Measurements from ENCODE around the gene RNPS1.

Gene RNPS1

DNA sequence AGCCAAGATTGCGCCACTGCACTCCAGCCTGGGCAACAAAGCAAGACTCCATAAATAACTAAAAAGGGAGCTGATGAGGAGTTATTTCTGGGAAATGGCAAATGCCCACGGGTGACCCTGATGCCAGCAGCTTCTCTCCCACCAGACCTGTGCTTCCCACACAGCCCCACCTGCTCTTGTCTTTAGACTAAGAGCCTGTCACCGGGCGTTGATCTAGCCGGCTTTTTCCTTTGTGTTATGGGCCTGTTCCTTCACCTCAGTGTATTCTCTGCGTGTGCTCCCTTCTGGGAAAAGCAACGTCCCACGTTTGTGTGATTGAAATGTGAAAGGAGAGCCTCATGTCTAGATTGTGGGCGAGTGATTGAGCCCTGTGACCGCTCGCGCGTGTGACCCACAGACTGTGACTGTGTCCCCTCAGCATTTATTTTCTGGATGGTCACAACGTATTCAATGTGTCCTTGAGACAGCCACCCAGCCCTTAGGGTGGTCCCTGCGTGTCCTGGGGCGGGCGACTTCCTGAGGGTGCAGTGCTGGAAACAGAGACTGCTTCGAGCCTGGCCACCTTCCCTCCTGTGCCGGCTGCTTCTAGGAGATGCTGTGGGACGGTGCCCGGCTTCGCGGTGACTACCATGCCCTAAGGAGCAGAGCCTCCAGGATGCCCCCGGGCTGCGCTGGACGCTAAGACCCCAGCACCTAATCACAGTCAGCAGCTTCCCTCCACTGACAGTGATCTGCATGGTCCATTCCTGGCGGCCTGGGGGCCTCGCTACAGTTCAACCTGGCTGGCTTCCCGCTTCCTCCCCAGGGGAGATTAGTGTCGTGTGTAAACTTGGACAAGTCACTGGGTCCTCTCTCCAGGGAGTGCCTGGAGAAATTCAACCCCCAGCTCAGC is 7.8 kb upstream of the RNPS1 start:
- TF ChIP-seq, protein P1, sequence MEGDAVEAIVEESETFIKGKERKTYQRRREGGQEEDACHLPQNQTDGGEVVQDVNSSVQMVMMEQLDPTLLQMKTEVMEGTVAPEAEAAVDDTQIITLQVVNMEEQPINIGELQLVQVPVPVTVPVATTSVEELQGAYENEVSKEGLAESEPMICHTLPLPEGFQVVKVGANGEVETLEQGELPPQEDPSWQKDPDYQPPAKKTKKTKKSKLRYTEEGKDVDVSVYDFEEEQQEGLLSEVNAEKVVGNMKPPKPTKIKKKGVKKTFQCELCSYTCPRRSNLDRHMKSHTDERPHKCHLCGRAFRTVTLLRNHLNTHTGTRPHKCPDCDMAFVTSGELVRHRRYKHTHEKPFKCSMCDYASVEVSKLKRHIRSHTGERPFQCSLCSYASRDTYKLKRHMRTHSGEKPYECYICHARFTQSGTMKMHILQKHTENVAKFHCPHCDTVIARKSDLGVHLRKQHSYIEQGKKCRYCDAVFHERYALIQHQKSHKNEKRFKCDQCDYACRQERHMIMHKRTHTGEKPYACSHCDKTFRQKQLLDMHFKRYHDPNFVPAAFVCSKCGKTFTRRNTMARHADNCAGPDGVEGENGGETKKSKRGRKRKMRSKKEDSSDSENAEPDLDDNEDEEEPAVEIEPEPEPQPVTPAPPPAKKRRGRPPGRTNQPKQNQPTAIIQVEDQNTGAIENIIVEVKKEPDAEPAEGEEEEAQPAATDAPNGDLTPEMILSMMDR (IDR thresholded peaks at IDR 0.05; ENCODE audit: low read depth, low read length) = no peak
- Histone ChIP-seq H3K27me3 (ENCODE audit: insufficient read depth, low read depth, severe bottlenecking) (no peaks in the 10 kb centered on the region), H3K36me3 (peaks cover 48% of the 10 kb centered on the region), H3K9me3 (ENCODE audit: severe bottlenecking) (no peaks in the 10 kb centered on the region), H3K4me3 (ENCODE audit: low read depth, low read length) (no peak overlapping the region), H3K27ac (peak overlapping the region; percentile 91)
- no peak for DNase-seq

DNA sequence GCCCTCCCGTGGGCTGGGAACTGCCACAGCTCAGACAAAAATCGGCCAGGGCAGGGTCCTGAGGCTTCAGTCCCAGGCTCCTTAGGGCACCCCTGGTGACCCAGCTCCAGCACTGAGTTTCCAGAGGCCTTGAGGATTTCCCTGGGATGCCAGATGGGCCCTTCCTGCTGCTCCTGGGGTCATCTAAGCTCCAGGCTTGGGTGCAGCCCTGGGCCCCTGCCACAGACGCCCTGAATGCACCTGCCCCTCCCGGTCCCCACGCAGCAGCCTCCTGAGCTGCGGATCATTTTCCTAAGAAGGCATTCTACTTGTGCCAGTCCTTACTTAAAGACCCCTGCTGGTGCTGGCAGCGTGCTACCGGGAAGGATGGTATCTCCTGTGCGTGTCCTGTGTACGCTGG is 6.0 kb upstream of the RNPS1 start:
- no peak overlapping the region for H3K4me3 ChIP-seq (ENCODE audit: low read depth, low read length)
- no peaks in the 10 kb centered on the region for H3K9me3 ChIP-seq (ENCODE audit: severe bottlenecking)
- no peaks in the 10 kb centered on the region for H3K27me3 ChIP-seq (ENCODE audit: insufficient read depth, low read depth, severe bottlenecking)
- H3K27ac ChIP-seq = peak overlapping the region; percentile 91
- TF ChIP-seq, protein P1 (IDR thresholded peaks at IDR 0.05; ENCODE audit: low read depth, low read length) = 0 out of 2 replicates have a peak, but pooled peaks have one; percentile 12
- peak; percentile 91 for DNase-seq
- H3K36me3 ChIP-seq = peaks cover 45% of the 10 kb centered on the region

DNA sequence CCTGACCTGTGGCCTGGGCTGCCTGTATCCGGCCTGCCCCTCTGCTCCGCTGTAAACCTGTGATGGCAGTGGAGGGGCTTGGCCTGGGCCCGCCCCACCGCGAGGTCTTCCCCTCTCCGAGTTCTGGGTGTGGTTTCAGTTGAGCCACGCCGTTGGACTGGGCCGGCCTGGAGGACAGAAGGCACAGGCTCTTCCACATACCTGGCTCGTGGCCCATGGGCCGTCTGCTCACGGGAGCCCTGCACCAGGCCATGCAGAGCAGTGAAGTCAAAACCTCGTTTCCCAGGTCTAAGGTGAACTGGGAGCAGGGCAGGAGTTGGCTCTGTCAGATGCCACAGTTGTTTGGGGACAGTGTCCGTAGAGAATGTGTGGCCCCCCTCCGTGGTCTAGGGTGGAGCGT is 5.6 kb upstream of the RNPS1 start:
- no peak overlapping the region for H3K4me3 ChIP-seq (ENCODE audit: low read depth, low read length)
- peak; percentile 61 for DNase-seq
- H3K36me3 ChIP-seq = peaks cover 40% of the 10 kb centered on the region
- no peaks in the 10 kb centered on the region for H3K27me3 ChIP-seq (ENCODE audit: insufficient read depth, low read depth, severe bottlenecking)
- TF ChIP-seq, protein P1 (IDR thresholded peaks at IDR 0.05; ENCODE audit: low read depth, low read length) = no peak
- peak overlapping the region; percentile 91 for H3K27ac ChIP-seq
- no peaks in the 10 kb centered on the region for H3K9me3 ChIP-seq (ENCODE audit: severe bottlenecking)

DNA sequence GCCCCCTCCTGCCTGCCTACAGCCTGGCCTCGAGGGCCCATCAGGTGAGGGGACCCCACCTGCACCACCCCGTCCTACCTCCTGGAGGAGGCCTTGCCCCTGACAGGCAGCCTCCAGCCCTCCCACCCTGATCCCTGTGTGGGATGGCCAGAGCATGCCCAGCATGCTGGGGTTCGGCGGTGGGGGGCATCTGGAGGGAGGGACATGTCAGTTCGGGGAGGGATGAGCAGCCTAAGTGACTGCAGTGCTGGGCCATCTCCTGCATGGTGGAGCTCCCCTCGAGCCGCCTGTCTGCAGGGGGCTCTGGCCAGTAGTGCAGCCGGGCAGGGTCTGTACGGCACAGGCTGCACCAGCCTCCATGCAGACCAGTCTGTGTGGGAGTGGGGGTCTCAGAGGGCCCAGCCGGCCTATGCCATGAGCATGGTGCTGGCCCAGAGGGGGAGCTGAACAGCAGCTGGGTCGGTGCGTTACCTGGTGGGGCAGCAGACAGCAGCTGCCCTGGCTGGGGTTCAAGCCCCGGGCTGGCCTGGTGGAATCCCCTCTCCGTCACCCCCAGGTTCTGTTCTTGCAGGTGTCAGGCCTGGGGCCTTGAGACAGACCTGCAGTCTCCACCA is 4.0 kb upstream of the RNPS1 start:
- Histone ChIP-seq H3K27ac (peak overlapping the region; percentile 91), H3K27me3 (ENCODE audit: insufficient read depth, low read depth, severe bottlenecking) (no peaks in the 10 kb centered on the region), H3K9me3 (ENCODE audit: severe bottlenecking) (no peaks in the 10 kb centered on the region), H3K36me3 (peaks cover 26% of the 10 kb centered on the region), H3K4me3 (ENCODE audit: low read depth, low read length) (no peak overlapping the region)
- TF ChIP-seq, protein P1 (IDR thresholded peaks at IDR 0.05; ENCODE audit: low read depth, low read length) = peak; percentile 18; the same call in 1 of the 2 replicates
- DNase-seq = no peak

DNA sequence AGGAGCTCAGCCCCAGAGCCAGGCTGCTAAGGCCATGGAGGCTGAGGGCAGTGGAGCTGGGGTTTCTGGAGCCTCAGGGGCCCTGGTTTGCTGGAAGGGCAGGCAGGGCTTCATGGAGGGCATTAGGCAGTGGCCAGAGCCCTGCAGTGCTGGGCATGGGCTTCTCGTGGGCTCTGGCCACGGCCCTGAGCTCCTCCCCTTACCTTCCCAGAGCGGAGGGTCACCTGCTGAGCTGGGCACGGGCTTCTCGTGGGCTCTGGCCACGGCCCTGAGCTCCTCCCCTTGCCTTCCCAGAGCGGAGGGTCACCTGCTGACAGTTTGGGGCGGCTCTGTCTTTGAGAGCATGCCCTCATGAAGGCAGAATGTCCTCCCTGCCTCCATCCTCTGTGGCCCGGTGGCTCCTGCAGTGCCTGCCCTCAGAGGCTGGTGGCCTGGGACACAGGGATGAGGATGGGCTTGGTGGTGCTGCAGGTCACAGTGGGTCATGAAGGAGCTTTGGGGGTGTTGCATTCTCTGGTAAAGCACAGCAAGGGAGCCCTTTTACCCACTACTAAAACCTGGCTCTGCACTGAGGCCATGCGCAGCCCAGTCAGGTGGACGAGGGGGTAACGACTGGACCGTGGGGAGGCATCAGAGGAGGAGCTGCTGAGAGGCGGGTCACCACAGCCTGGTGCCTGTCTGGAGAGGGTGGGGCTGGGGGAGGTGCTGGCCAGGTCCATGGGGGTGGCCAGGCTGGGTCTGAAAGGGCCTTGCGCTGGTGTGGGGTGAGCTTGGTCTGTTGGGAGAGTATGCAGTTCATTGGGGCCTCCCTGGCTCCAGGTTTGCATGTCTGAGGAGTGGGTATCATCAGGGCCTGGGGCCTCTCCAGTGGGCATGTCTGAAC is 2.9 kb upstream of the RNPS1 start:
- no peak overlapping the region for H3K4me3 ChIP-seq (ENCODE audit: low read depth, low read length)

More for the DNA sequence above, 2.9 kb upstream of the RNPS1 start:
- TF ChIP-seq, protein P1 (IDR thresholded peaks at IDR 0.05; ENCODE audit: low read depth, low read length) = no peak
- Histone ChIP-seq H3K27ac (peak overlapping the region; percentile 97), H3K27me3 (ENCODE audit: insufficient read depth, low read depth, severe bottlenecking) (no peaks in the 10 kb centered on the region), H3K9me3 (ENCODE audit: severe bottlenecking) (no peaks in the 10 kb centered on the region), H3K36me3 (peaks cover 29% of the 10 kb centered on the region)
- no peak for DNase-seq
